ENCODE data around the gene NRXN3.

DNA sequence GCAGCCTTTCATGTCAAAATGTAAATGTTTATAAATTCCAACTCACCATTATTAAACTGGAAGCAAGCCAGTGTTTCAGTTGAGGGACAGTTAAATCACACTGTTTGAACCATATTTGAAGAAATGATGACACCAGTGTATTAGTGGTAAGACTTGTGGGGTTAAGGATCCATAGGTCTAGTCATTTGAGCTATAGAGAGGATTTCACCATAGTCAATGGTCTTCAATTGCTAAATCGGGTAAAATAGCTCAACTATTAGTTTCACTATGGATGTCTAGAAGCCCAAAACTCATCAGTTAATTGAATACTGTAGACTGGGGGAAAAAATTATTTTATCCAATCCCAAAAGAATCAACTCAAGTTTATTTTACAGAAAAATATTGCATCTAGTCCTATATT, 659.1 kb downstream of the NRXN3 start:
- TF ChIP-seq POLR2A (IDR thresholded peaks at IDR 0.05) (no peak), CTCF (IDR thresholded peaks at IDR 0.05) (no peak)

Data from body of pancreas (tissue), 4 donors.